NB4 (cell line): Measurements from ENCODE around the gene DIP2C.

Experiments
- CTCF ChIP-seq: IDR thresholded peaks from one replicate; pipeline ENCODE4 v1.5.1; 2012; ENCODE audit warnings: low read depth, low read length
- POLR2A ChIP-seq: IDR thresholded peaks from 2 replicates; pipeline ENCODE4 v1.6.1; 2011; ENCODE audit warnings: mild to moderate bottlenecking; ENCODE audit not compliant: insufficient read length; ENCODE audit errors: extremely low read depth

DNA sequence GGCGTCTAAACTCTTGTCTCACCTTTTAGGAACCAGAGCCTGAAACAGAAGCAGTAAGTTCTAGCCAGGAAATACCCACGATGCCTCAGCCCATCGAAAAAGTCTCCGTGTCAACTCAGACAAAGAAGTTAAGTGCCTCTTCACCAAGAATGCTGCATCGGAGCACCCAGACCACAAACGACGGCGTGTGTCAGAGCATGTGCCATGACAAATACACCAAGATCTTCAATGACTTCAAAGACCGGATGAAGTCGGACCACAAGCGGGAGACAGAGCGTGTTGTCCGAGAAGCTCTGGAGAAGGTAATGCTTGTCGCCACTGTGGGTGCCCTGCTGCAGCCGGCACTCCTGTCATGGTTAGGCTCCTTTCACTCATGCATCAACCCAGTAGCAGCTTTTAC is 441.2 kb downstream of the DIP2C start:
- TF ChIP-seq CTCF (no peak), POLR2A (no peak)
